Mesodermal cell (in vitro differentiated cells): ENCODE results near the gene ST8SIA5.
A peak's percentile ranks its signal among the peaks of the same experiment; 100 is the strongest.

Source experiments
- H3K27ac ChIP-seq: 2 replicates; pipeline ENCODE4 v1.7.0; 2013; ENCODE audit warnings: mild to moderate bottlenecking, low read depth, low read length, moderate library complexity; ENCODE audit not compliant: severe bottlenecking
- H3K36me3 ChIP-seq: 2 replicates; pipeline ENCODE4 v1.7.1; 2013; ENCODE audit warnings: mild to moderate bottlenecking, low read length, moderate library complexity; ENCODE audit not compliant: control insufficient read depth, insufficient read depth
- H3K4me1 ChIP-seq: one replicate; pipeline ENCODE4 v1.7.1; 2013; ENCODE audit warnings: mild to moderate bottlenecking, low read length; ENCODE audit not compliant: insufficient read depth, control insufficient read depth, poor library complexity, severe bottlenecking
- H3K4me3 ChIP-seq: 2 replicates; pipeline ENCODE4 v1.7.0; 2013; ENCODE audit warnings: low read length, control low read depth, mild to moderate bottlenecking; ENCODE audit not compliant: insufficient read depth, poor library complexity, severe bottlenecking; ENCODE audit errors: extremely low read depth
- H3K9me3 ChIP-seq: 2 replicates; pipeline ENCODE4 v1.7.1; 2013; ENCODE audit warnings: mild to moderate bottlenecking, low read length, moderate library complexity; ENCODE audit not compliant: control insufficient read depth
- WGBS, 2 experiments: methylation state at CpG; one replicate each; pipeline ENCODE4 v1.1.5; 2013; ENCODE audit warnings: missing lambda C conversion rate in 2 of 2; ENCODE audit not compliant: insufficient coverage in 2 of 2; 5-methylcytosine and 5-hydroxymethylcytosine counted together

ST8SIA5 gene

GRCh38 chr18:46725310-46725709 is 31.5 kb downstream of the ST8SIA5 start:
- Histone ChIP-seq H3K4me1 (peaks cover 6% of the 10 kb centered on the region), H3K27ac (no peak overlapping the region), H3K36me3 (no peaks in the 10 kb centered on the region), H3K4me3 (no peak overlapping the region), H3K9me3 (peaks cover 5% of the 10 kb centered on the region)
- WGBS, 2 experiments = 75 to 79% methylated on average over 1 of the region's 3 CpGs

GRCh38 chr18:46723856-46724415 is 32.9 kb downstream of the ST8SIA5 start:
- Histone ChIP-seq H3K36me3 (no peaks in the 10 kb centered on the region), H3K9me3 (no peaks in the 10 kb centered on the region), H3K4me3 (no peak overlapping the region), H3K4me1 (peaks cover 17% of the 10 kb centered on the region), H3K27ac (no peak overlapping the region)
- WGBS, 2 experiments = 79 to 93% methylated on average over 2 to 3 of the region's 4 CpGs

- no peak overlapping the region for H3K27ac ChIP-seq
Observed at GRCh38 chr18:46722051-46722450, 34.8 kb downstream of the ST8SIA5 start.

GRCh38 chr18:46721331-46721730 is 35.5 kb downstream of the ST8SIA5 start:
- 92 to 98% methylated on average over 8 of the region's 8 CpGs for WGBS, 2 experiments
- H3K27ac ChIP-seq = no peak overlapping the region
- no peaks in the 10 kb centered on the region for H3K9me3 ChIP-seq
- no peak overlapping the region for H3K4me3 ChIP-seq
- H3K4me1 ChIP-seq = peaks cover 31% of the 10 kb centered on the region
- no peaks in the 10 kb centered on the region for H3K36me3 ChIP-seq

More at GRCh38 chr18:46722051-46722450, 34.8 kb downstream of the ST8SIA5 start:
- H3K4me1 ChIP-seq = peaks cover 29% of the 10 kb centered on the region
- H3K36me3 ChIP-seq = no peaks in the 10 kb centered on the region
- no peaks in the 10 kb centered on the region for H3K9me3 ChIP-seq
- H3K4me3 ChIP-seq = no peak overlapping the region
- 77% methylated on average over 3 to 5 of the region's 5 CpGs for WGBS, 2 experiments

GRCh38 chr18:46720521-46720920 is 36.3 kb downstream of the ST8SIA5 start:
- Histone ChIP-seq H3K9me3 (no peaks in the 10 kb centered on the region), H3K27ac (no peak overlapping the region), H3K36me3 (no peaks in the 10 kb centered on the region), H3K4me3 (no peak overlapping the region), H3K4me1 (peaks cover 31% of the 10 kb centered on the region)
- 71 to 94% methylated on average over 1 to 3 of the region's 3 CpGs for WGBS, 2 experiments

- 81 to 83% methylated on average over 2 to 6 of the region's 7 CpGs for WGBS, 2 experiments
- Histone ChIP-seq H3K4me3 (no peak overlapping the region), H3K9me3 (no peaks in the 10 kb centered on the region), H3K36me3 (no peaks in the 10 kb centered on the region), H3K27ac (no peak overlapping the region), H3K4me1 (peaks cover 31% of the 10 kb centered on the region)
Observed at GRCh38 chr18:46720092-46720491, 36.8 kb downstream of the ST8SIA5 start.

GRCh38 chr18:46719388-46719787 is 37.5 kb downstream of the ST8SIA5 start:
- no peaks in the 10 kb centered on the region for H3K9me3 ChIP-seq
- H3K4me3 ChIP-seq = no peak overlapping the region
- H3K4me1 ChIP-seq = peaks cover 31% of the 10 kb centered on the region
- 71 to 83% methylated on average over 5 of the region's 5 CpGs for WGBS, 2 experiments
- peak overlapping the region; percentile 72 for H3K27ac ChIP-seq
- no peaks in the 10 kb centered on the region for H3K36me3 ChIP-seq

GRCh38 chr18:46718501-46719341 is 38.1 kb downstream of the ST8SIA5 start:
- Histone ChIP-seq H3K9me3 (no peaks in the 10 kb centered on the region), H3K4me3 (no peak overlapping the region), H3K27ac (peak overlapping the region; percentile 72), H3K4me1 (peaks cover 31% of the 10 kb centered on the region), H3K36me3 (no peaks in the 10 kb centered on the region)
- WGBS, 2 experiments = 43 to 58% methylated on average over 6 to 8 of the region's 10 CpGs

- Histone ChIP-seq H3K4me3 (no peak overlapping the region), H3K27ac (no peak overlapping the region), H3K9me3 (no peaks in the 10 kb centered on the region), H3K36me3 (no peaks in the 10 kb centered on the region), H3K4me1 (peaks cover 39% of the 10 kb centered on the region)
- 93 to 100% methylated on average over 1 to 2 of the region's 2 CpGs for WGBS, 2 experiments
Observed at GRCh38 chr18:46716827-46717226, 40.0 kb downstream of the ST8SIA5 start.

GRCh38 chr18:46716336-46716735 is 40.5 kb downstream of the ST8SIA5 start:
- WGBS, 2 experiments = 90 to 96% methylated on average over 3 to 4 of the region's 5 CpGs
- no peaks in the 10 kb centered on the region for H3K9me3 ChIP-seq
- H3K4me1 ChIP-seq = peaks cover 44% of the 10 kb centered on the region
- no peak overlapping the region for H3K4me3 ChIP-seq
- H3K27ac ChIP-seq = no peak overlapping the region
- H3K36me3 ChIP-seq = no peaks in the 10 kb centered on the region

GRCh38 chr18:46715062-46715461 is 41.8 kb downstream of the ST8SIA5 start:
- Histone ChIP-seq H3K4me3 (no peak overlapping the region), H3K4me1 (peaks cover 44% of the 10 kb centered on the region), H3K27ac (no peak overlapping the region), H3K9me3 (no peaks in the 10 kb centered on the region), H3K36me3 (no peaks in the 10 kb centered on the region)
- 43 to 51% methylated on average over 5 of the region's 5 CpGs for WGBS, 2 experiments
